Nephron (organoid): ENCODE data around the gene DENND1A.

ENCODE experiments used
- H3K27ac Mint-ChIP-seq, 3 experiments: 2 replicates each; pipeline ENCODE4 v1.8.0; 2020; ENCODE audit warnings: mixed read lengths in 3 of 3, mild to moderate bottlenecking in 2 of 3, moderate library complexity in 1 of 3
- H3K27me3 Mint-ChIP-seq: 2 replicates; pipeline ENCODE4 v1.8.0; 2021; ENCODE audit warnings: low read depth, mild to moderate bottlenecking, moderate library complexity, mixed read lengths
- H3K36me3 Mint-ChIP-seq: 2 replicates; pipeline ENCODE4 v1.8.0; 2020; ENCODE audit warnings: low read depth, mixed read lengths
- H3K4me1 Mint-ChIP-seq: 2 replicates; pipeline ENCODE4 v1.8.0; 2020; ENCODE audit warnings: mixed read lengths
- H3K4me3 Mint-ChIP-seq, 3 experiments: 2 replicates each; pipeline ENCODE4 v1.8.0; 2020; ENCODE audit warnings: mild to moderate bottlenecking in 3 of 3, mixed read lengths in 3 of 3, moderate library complexity in 2 of 3
- H3K9me3 Mint-ChIP-seq: 2 replicates; pipeline ENCODE4 v1.8.0; 2020; ENCODE audit warnings: mixed read lengths
- TF ChIP-seq, protein P1 (sequence below), 3 experiments: fragments of 200-600 bp; sonication (generic); IDR thresholded peaks; one replicate each; pipeline ENCODE4 v1.5.0; 2021; ENCODE audit warnings: antibody characterized with exemption in 3 of 3; ENCODE audit not compliant: unreplicated experiment in 3 of 3

The DENND1A gene

GRCh38 chr9:123341816-123342215 lies 588.1 kb downstream of the DENND1A start:
- Mint-ChIP-seq H3K27me3 (peaks cover 9% of the 10 kb centered on the region), H3K4me3 (no peak overlapping the region), H3K36me3 (no peaks in the 10 kb centered on the region), H3K27ac (peak overlapping the region; percentile 54 to 82 (median 56)), H3K9me3 (no peaks in the 10 kb centered on the region), H3K4me1 (peaks cover 41% of the 10 kb centered on the region)
- TF ChIP-seq, protein P1, sequence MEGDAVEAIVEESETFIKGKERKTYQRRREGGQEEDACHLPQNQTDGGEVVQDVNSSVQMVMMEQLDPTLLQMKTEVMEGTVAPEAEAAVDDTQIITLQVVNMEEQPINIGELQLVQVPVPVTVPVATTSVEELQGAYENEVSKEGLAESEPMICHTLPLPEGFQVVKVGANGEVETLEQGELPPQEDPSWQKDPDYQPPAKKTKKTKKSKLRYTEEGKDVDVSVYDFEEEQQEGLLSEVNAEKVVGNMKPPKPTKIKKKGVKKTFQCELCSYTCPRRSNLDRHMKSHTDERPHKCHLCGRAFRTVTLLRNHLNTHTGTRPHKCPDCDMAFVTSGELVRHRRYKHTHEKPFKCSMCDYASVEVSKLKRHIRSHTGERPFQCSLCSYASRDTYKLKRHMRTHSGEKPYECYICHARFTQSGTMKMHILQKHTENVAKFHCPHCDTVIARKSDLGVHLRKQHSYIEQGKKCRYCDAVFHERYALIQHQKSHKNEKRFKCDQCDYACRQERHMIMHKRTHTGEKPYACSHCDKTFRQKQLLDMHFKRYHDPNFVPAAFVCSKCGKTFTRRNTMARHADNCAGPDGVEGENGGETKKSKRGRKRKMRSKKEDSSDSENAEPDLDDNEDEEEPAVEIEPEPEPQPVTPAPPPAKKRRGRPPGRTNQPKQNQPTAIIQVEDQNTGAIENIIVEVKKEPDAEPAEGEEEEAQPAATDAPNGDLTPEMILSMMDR (IDR thresholded peaks at IDR 0.05; ENCODE audit: unreplicated experiment in 3 of 3) = no peak

DNA sequence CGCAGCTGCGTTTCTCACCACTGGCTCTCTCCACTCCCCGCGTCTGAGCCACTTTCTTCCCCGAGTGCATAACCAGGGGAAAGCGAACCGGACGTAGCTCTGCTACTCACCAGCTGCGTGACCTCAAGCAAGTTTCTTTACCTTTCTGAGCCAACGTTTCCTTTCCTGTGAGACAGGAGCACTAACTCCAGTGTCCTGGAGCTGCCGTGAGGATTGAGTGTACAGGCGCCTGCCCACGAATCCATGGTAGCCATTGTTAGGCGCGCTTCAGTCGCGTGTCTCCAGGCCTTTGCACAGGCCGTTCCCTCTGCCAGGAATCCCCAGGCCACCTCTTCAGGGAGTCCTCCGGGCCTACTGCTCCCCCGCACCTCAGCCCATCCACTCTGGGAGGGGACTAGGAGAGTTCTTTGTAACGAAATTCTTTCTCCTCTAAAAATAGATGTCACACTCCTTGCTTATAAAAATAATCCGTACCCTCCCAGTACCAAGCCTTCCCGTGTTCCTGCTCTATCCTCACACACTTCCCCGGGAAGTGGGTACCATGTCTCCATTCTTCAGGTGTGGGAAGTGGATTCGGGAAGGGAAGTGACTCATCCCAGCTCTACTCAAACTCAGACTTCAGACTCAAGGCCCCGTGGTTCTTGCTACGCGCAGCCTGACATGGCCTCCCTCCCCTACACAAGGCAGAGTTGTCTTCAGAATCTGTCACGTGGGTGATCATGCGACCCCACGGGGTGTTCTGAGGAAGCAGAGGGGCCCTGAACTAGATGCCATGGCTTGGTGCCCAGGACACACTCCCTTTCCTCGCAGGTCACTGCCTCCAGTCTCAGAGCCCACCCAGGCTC lies 590.0 kb downstream of the DENND1A start:
- TF ChIP-seq, protein P1 (IDR thresholded peaks at IDR 0.05; ENCODE audit: unreplicated experiment in 3 of 3) = no peak
- no peaks in the 10 kb centered on the region for H3K9me3 Mint-ChIP-seq
- no peaks in the 10 kb centered on the region for H3K36me3 Mint-ChIP-seq
- H3K4me3 Mint-ChIP-seq = peak overlapping the region in 2 of 3 experiments; percentile 16 to 44
- H3K4me1 Mint-ChIP-seq = peaks cover 53% of the 10 kb centered on the region
- H3K27ac Mint-ChIP-seq = peak overlapping the region; percentile 56 to 81 (median 79)
- peaks cover 9% of the 10 kb centered on the region for H3K27me3 Mint-ChIP-seq

GRCh38 chr9:123338710-123339665 lies 590.9 kb downstream of the DENND1A start:
- Mint-ChIP-seq H3K4me3 (peak overlapping the region in 1 of 3 experiments; percentile 11), H3K36me3 (no peaks in the 10 kb centered on the region), H3K9me3 (no peaks in the 10 kb centered on the region), H3K27me3 (peaks cover 9% of the 10 kb centered on the region), H3K4me1 (peaks cover 59% of the 10 kb centered on the region), H3K27ac (peak overlapping the region; percentile 56 to 81 (median 79))
- TF ChIP-seq, protein P1 (IDR thresholded peaks at IDR 0.05; ENCODE audit: unreplicated experiment in 3 of 3) = no peak

- H3K9me3 Mint-ChIP-seq = no peaks in the 10 kb centered on the region
- TF ChIP-seq, protein P1 (IDR thresholded peaks at IDR 0.05; ENCODE audit: unreplicated experiment in 3 of 3) = no peak
- H3K36me3 Mint-ChIP-seq = no peaks in the 10 kb centered on the region
- peaks cover 9% of the 10 kb centered on the region for H3K27me3 Mint-ChIP-seq
- H3K27ac Mint-ChIP-seq = peak overlapping the region in 2 of 3 experiments; percentile 54 to 67
- H3K4me3 Mint-ChIP-seq = no peak overlapping the region
- peaks cover 60% of the 10 kb centered on the region for H3K4me1 Mint-ChIP-seq
Measured at GRCh38 chr9:123337971-123338370, 592.0 kb downstream of the DENND1A start.

GRCh38 chr9:123336959-123337358 lies 593.0 kb downstream of the DENND1A start:
- H3K27me3 Mint-ChIP-seq = peaks cover 9% of the 10 kb centered on the region
- H3K36me3 Mint-ChIP-seq = no peaks in the 10 kb centered on the region
- TF ChIP-seq, protein P1 (IDR thresholded peaks at IDR 0.05; ENCODE audit: unreplicated experiment in 3 of 3) = no peak
- no peak overlapping the region for H3K4me3 Mint-ChIP-seq
- peak overlapping the region in 2 of 3 experiments; percentile 84 to 95 for H3K27ac Mint-ChIP-seq
- H3K4me1 Mint-ChIP-seq = peaks cover 56% of the 10 kb centered on the region
- H3K9me3 Mint-ChIP-seq = no peaks in the 10 kb centered on the region
